ENCODE data around the gene ZNF670. TPM values are rescaled to one million over a fixed set of nuclear protein-coding genes. Genes with fewer than 3 reads are reported as not detected.
"Not testable (repeated sequence)": the region's sequence is repeated elsewhere in the genome, so short reads cannot be mapped to it uniquely, and the experiment has no call there.

ZNF670 gene
- 10 to 100 TPM in 4 of 8 experiments, 1 to 10 TPM in 4; 1.7 to 15.2 (median 8.6) TPM for total RNA-seq

DNA sequence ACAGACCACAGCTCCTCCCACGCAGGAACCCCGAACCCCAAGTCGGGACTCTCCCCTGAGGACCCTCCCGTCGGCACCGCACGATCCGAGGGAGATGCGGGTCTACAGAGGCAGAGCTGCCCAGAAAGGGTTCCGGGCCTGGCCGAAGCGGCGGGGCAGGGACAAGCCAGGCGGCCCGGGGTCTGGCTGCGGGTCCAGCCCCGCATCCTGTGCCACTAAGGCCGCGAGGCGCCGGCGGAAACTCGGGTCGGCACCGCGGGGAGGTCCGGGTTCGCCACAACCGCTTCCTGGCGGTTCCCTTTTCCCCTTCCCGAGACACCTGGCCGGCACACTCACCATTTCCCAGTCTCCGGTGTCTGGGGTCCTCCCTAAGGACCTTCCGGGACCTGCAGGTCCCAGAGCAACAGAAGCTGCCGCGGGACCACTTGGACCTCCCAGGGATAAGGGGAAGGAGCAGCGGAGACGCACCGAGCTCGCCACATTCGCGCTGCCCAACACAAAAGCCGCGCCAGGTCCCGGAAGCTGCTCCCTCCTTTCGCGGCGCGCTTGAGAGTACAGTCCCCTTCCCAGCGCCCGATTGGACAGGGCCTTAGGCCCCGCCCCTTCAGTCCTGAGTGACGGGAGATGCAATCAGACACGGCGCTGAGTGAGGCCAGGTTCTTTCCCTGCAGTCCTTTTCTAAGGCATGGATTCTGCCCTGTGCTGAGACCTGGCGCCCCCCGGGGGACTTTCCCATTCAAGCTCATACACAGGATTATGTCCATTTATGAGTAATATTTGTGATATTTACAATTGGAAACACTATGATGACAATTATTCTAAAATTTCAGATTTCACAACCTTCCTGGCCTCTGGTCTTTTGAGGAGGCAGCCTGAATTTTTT is at the start of gene ZNF670:
ZNF670 (minus strand) TSS at position 554 of the 883 bp plus-strand sequence; CDS start at position 339, 215 bp downstream.
- Histone ChIP-seq H3K27ac (peak within 1 kb of the TSS; percentile 68 to 69), H3K4me1 (replicated peaks in 1 of 2) (peaks cover 0 to 5% of the 10 kb centered on the region in 2 donors), H3K4me3 (peak within 1 kb of the TSS; percentile 64 to 89 (median 72))
- in situ Hi-C loops (cut with MboI; ENCODE audit: low pct_unique_long_range_greater_than_20kb in 2 of 9, low sequenced_read_pairs in 9 of 9, unreplicated experiment in 9 of 9): no loop called here
- ATAC-seq (replicated peaks in 6 of 8): peak; percentile 97 to 100 (median 100)
- 0 to 5% (median 1%) methylated on average over 1 to 20 of the region's 57 CpGs; no CpG with 5 or more reads in 1 of the 10 experiments for WGBS, 10 experiments

DNA sequence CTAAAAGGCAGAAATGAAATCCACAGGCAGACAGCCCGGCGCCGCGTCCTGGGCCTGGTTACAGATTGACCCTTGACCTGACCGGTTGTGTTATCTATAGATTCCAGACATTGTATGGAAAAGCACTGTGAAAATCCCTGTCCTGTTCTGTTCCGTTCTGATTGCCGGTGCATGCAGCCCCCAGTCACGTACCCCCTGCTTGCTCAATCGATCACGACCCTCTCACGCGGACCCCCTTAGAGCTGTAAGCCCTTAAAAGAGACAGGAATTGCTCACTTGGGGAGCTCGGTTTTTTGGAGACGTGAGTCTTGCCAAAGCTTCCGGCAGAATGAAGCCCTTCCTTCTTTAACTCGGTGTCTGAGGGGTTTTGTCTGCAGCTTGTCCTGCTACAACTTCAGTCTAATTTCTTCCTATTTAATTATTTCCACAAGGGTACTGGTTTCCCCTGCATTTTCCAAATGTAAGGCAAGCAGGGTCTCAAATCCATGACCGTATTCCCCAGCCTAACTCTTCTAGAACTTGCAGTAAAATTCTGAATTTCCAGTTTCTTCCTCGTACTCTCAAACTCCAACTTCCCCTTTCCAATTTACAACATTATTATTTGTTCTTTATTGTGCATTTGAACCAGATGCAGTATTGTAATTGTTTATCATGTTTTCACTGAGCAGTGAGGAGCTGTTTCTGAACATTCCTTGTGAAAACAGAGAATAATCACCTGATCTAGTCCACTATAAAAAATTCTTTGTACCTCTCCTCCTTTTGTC is 49.1 kb upstream of the ZNF670 start:
- Histone ChIP-seq H3K27ac (peak overlapping the region in 1 of 2 donors; percentile 5), H3K4me3 (peak overlapping the region; percentile 36 to 45 (median 37))
- H3K4me1 ChIP-seq (replicated peaks in 1 of 2); ATAC-seq (replicated peaks in 6 of 8); in situ Hi-C loops (cut with MboI; ENCODE audit: low pct_unique_long_range_greater_than_20kb in 2 of 9, low sequenced_read_pairs in 9 of 9, unreplicated experiment in 9 of 9): not testable (repeated sequence)
- 0 to 53% (median 20%) methylated on average over 1 to 5 of the region's 18 CpGs; no CpG with 5 or more reads in 2 of the 10 experiments for WGBS, 10 experiments

DNA sequence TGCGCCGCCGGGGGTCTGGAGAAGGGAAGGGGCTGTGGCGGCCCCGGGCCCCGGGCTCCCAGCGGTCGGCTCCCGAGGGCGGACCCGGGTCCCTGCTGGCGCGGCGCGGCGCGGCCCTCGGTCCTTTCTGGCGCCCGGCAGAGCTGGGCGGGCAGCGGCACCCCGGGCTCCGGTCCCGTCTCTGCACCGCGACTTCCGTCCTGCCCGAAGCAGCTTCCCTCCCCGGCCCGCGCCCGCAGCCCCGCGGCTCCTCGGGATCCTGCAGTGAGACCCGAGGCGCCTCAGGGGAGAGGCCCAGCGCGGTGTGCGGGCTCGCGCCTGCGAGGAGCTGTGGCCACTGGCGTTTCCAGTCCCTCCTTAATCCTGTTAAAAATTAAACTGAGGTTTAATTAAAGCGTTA is 48.0 kb upstream of the ZNF670 start:
- no CpG with 5 or more reads among the region's 46 CpGs for WGBS, 10 experiments
- H3K27ac ChIP-seq; H3K4me1 ChIP-seq (replicated peaks in 1 of 2); H3K4me3 ChIP-seq; in situ Hi-C loops (cut with MboI; ENCODE audit: low pct_unique_long_range_greater_than_20kb in 2 of 9, low sequenced_read_pairs in 9 of 9, unreplicated experiment in 9 of 9): not testable (repeated sequence)
- ATAC-seq (replicated peaks in 6 of 8): peak; percentile 71 to 86 (median 78)

DNA sequence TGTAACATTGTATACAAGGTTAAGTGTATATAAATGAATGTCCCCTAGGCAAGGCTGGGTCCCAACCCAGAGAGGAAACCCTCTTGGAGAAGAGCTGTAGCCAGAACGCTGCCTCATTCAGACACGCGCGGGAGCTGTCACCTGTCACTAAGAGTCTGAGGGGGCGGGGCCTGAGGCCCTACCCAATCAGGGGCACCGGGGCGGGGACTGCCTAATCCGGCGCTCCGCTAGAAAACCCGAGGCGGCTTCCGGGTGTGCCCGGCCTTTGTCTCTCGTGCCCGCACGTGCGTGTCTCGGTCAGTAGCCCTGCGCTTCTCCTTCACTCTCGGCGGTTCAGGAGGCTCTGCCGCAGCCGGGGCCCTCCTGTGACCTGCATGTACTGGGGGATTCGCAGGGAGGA is 47.6 kb upstream of the ZNF670 start:
- in situ Hi-C loops (cut with MboI; ENCODE audit: low pct_unique_long_range_greater_than_20kb in 2 of 9, low sequenced_read_pairs in 9 of 9, unreplicated experiment in 9 of 9): not testable (repeated sequence)
- WGBS, 10 experiments: no CpG with 5 or more reads among the region's 25 CpGs
- peak overlapping the region in 1 of 5 donors; percentile 10 for H3K4me3 ChIP-seq

DNA sequence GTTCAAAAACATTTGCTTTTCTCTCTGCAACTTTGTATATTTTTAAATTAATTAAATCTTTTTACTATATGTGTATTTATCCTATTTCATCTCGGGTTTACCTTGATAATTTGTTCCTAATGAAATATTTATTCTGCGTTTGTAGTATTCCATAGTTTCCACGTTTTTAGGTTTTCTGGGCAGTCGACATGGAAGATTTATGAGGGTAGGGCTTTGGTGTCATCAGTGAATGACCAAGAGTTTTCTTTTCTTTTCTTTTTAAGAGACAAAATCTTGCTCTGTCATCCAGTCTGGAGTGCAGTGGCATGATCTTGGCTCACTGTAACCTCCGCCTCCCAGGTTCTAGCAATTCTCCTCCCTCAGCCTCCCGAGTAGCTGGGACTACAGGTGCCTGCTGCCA is 42.8 kb upstream of the ZNF670 start:
- no peak overlapping the region for H3K27ac ChIP-seq
- in situ Hi-C loops (cut with MboI; ENCODE audit: low pct_unique_long_range_greater_than_20kb in 2 of 9, low sequenced_read_pairs in 9 of 9, unreplicated experiment in 9 of 9): no loop called here
- 40 to 80% (median 72%) methylated on average over 1 to 6 of the region's 6 CpGs; no CpG with 5 or more reads in 1 of the 10 experiments for WGBS, 10 experiments
- H3K4me3 ChIP-seq: no peak overlapping the region
- H3K4me1 ChIP-seq (replicated peaks in 1 of 2): no peaks in the 10 kb centered on the region
- no peak for ATAC-seq (replicated peaks in 6 of 8)

More for the DNA sequence above, 47.6 kb upstream of the ZNF670 start:
- H3K27ac ChIP-seq; H3K4me1 ChIP-seq (replicated peaks in 1 of 2): not testable (repeated sequence)
- ATAC-seq (replicated peaks in 6 of 8): peak; percentile 96 to 99 (median 98)

DNA sequence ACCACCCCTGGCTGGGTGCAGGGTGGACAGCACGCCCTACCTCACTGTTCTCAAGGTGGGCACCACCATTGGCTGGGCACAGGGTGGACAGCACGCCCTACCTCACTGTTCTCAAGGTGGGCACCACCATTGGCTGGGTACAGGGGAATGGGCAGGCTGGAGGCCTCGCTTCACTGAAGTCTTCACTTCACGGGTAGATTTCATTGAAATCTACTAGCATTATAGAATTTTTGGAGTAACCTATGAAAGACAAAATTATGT is 41.7 kb upstream of the ZNF670 start:
- H3K4me3 ChIP-seq; H3K4me1 ChIP-seq (replicated peaks in 1 of 2); ATAC-seq (replicated peaks in 6 of 8); H3K27ac ChIP-seq; in situ Hi-C loops (cut with MboI; ENCODE audit: low pct_unique_long_range_greater_than_20kb in 2 of 9, low sequenced_read_pairs in 9 of 9, unreplicated experiment in 9 of 9): not testable (repeated sequence)
- 20 to 100% (median 81%) methylated on average over 1 to 4 of the region's 4 CpGs; no CpG with 5 or more reads in 2 of the 10 experiments for WGBS, 10 experiments

DNA sequence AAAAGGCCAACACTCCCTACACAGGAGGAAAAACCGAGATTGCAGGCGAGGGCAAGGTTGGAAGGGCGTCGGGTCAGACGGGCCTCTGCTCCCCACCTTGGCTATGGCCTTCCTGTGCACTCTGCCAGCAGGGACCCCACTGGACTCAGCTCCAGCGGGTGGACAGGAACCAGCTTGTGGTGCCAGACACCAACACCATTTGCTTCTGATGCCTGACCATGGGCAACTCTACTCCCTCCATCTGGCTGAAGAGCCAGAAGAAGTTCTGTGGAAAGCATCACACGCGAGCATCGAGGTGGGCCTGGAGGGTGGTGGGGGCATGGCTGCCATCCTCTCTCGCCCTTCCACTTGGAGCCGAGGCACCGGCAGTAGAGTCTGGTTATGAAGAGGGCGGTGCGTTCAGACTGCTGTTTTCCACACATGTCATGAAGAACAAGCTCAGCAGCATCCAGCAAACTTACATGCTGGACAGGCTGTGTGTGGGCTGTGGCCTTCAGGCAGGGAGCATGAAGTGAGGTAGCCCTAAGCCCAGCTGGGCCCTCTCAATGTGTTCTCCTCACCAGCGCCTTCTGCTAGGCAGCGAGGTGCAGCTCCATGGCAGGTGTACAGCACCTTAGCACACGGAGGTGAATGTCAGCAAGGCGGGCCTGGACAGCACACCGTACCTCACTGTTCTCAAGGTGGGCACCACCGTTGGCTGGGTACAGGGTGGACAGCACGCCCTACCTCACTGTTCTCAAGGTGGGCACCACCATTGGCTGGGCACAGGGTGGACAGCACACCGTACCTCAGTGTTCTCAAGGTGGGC is 41.2 kb upstream of the ZNF670 start:
- Histone ChIP-seq H3K4me3 (no peak overlapping the region), H3K4me1 (replicated peaks in 1 of 2) (no peaks in the 10 kb centered on the region), H3K27ac (no peak overlapping the region)
- WGBS, 10 experiments: 80 to 100% (median 91%) methylated on average over 1 to 12 of the region's 22 CpGs; no CpG with 5 or more reads in 1 of the 10 experiments
- in situ Hi-C loops (cut with MboI; ENCODE audit: low pct_unique_long_range_greater_than_20kb in 2 of 9, low sequenced_read_pairs in 9 of 9, unreplicated experiment in 9 of 9): no loop called here
- ATAC-seq (replicated peaks in 6 of 8): peak in 1 of 8 experiments; percentile 27

DNA sequence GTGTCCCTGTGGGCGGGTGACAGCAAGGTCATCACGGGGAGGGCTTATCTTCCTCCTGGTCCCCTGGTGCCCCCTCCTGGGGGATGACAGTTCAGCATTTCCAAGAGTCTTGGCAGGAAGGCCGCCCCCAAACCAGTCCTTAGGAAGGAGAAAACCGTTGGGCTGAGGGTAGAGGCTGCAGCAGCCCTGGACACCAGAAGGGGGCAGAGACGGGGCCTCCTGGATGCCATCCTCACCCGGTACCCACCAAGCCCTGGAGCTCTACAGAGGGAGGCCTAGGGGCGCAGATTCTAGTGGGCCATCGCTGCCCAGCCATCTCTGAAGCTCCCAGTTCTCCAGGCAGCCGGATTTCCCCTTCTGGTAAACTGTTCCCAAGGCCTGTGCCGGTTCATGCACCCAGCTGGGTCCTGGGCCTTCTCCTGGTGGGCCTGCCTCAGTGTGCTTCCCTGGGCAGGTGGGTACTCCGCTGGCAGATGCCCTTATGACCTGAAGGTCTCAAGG is 40.4 kb upstream of the ZNF670 start:
- in situ Hi-C loops (cut with MboI; ENCODE audit: low pct_unique_long_range_greater_than_20kb in 2 of 9, low sequenced_read_pairs in 9 of 9, unreplicated experiment in 9 of 9): no loop called here
- ATAC-seq (replicated peaks in 6 of 8): peak in 4 of 8 experiments; percentile 34 to 59 (median 42)
- no peaks in the 10 kb centered on the region for H3K4me1 ChIP-seq (replicated peaks in 1 of 2)
- no peak overlapping the region for H3K4me3 ChIP-seq
- 60 to 100% (median 84%) methylated on average over 1 to 7 of the region's 11 CpGs; no CpG with 5 or more reads in 4 of the 10 experiments for whole genome bisulfite sequencing, 10 experiments
- no peak overlapping the region for H3K27ac ChIP-seq

DNA sequence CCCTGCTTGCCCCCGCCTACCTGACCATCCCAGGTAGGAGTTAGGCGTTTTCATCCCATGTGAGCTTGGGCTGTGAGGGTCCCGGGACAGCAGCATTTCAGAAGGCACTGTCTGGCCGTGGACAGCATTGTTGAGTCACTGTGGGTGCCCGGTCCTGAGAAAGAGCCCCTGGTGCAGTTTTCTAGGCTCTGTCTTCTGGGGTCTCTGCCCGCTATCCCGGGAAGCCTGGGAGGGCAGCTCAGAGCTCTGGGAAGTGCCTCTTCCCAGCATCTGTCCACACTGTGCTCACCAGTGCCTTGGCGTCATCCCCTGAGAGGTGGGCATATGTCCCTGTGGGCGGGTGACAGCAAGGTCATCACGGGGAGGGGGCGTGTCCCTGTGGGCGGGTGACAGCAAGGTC is 36.9 kb upstream of the ZNF670 start:
- Histone ChIP-seq H3K4me1 (replicated peaks in 1 of 2) (peaks cover 4 to 6% of the 10 kb centered on the region in 2 donors), H3K4me3 (no peak overlapping the region), H3K27ac (no peak overlapping the region)
- in situ Hi-C loops (cut with MboI; ENCODE audit: low pct_unique_long_range_greater_than_20kb in 2 of 9, low sequenced_read_pairs in 9 of 9, unreplicated experiment in 9 of 9): no loop called here
- 73 to 83% (median 75%) methylated on average over 3 to 4 of the region's 12 CpGs; no CpG with 5 or more reads in 7 of the 10 experiments for WGBS, 10 experiments
- no peak for ATAC-seq (replicated peaks in 6 of 8)

DNA sequence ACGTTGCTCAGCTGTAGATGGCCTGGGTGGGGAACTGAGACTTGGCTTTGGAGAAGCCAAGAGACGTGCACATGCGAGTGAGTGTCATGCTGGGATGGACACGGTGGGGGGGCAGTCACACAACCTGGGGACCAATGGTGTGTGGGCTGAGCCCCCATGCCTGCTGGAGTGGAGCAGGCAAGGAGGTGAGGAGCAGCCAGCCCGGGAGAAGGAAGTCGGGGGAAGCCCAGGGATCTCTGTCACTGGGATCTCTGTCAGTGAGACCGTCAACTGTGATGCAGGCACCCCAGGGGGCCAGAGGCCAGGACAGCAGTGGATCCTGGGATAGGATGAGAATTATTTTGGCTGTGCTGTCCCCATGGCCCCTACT is 36.5 kb upstream of the ZNF670 start:
- peaks cover 5 to 7% of the 10 kb centered on the region in 2 donors for H3K4me1 ChIP-seq (replicated peaks in 1 of 2)
- H3K27ac ChIP-seq: no peak overlapping the region
- no peak for ATAC-seq (replicated peaks in 6 of 8)
- in situ Hi-C loops (cut with MboI; ENCODE audit: low pct_unique_long_range_greater_than_20kb in 2 of 9, low sequenced_read_pairs in 9 of 9, unreplicated experiment in 9 of 9): no loop called here
- 0 to 70% (median 20%) methylated on average over 1 to 2 of the region's 7 CpGs; no CpG with 5 or more reads in 5 of the 10 experiments for WGBS, 10 experiments
- no peak overlapping the region for H3K4me3 ChIP-seq

DNA sequence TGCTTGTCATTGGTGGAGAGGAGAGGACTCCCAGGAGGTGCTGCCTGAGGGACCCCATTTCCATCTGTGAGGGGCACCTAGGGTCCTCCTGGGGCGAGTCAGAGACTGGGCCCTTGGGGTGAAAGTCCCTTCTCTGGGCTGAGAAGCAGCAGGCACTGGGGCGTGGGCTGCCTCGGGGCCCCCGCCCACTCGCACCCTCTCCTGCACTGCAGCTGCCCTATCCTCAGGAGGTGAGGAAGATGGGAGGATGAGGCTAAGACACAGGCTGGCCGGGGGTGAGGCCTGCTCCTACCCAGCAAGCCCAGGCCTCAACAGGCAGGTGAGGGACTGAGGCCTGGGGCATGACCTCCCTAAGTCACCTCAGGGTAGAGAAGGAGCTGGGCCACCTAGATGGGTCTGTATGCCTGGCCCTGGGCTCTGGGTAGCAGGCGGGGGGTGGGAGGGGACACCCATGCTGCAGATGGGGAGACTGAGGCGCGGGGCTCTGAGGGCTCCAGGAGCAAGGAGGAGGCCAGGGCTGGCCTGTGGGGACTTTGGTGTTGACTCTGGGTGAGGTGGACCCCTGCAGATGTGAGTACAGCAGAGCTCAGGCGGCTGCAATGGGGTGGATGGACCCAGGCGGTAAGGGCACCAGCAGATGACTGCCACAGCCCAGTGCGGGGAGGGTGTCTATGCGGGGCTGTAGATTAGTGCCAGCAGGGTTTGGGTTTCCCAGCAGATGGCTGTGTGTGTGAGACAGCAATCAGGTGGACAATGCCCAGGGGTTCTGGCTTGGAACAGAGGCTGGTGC is 35.9 kb upstream of the ZNF670 start:
- H3K4me3 ChIP-seq: no peak overlapping the region
- 89 to 96% (median 90%) methylated on average over 2 to 7 of the region's 13 CpGs; no CpG with 5 or more reads in 7 of the 10 experiments for WGBS, 10 experiments
- no peak overlapping the region for H3K27ac ChIP-seq
- in situ Hi-C loops (cut with MboI; ENCODE audit: low pct_unique_long_range_greater_than_20kb in 2 of 9, low sequenced_read_pairs in 9 of 9, unreplicated experiment in 9 of 9): no loop called here
- H3K4me1 ChIP-seq (replicated peaks in 1 of 2): peaks cover 5 to 7% of the 10 kb centered on the region in 2 donors
- no peak for ATAC-seq (replicated peaks in 6 of 8)

DNA sequence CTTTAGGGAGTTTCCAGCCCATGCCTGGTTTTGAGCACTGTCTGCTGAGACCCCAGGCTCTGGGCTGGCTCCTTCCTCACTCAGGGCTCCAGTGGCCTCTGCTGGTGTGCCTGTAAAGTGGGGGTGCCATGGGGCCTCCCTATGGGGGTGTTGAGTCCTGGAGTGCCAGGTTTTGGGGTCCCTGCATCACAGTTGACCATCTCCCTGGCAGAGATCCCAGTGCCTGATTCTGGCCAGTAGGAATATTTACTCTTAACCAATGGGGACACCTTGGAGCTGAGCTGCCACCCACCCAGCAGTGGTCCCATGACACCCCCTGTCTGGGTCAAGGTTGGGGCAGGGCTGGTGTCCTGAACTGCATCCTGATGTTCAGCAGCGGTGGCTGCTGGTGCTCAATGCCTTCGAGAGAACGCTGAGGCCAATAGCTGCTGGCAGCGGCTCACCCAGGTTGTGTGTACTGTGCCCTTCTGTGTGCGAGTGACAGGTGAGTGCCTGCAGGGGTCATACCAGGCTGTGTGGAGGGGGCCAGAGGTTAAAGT is 35.2 kb upstream of the ZNF670 start:
- no peak for ATAC-seq (replicated peaks in 6 of 8)
- in situ Hi-C loops (cut with MboI; ENCODE audit: low pct_unique_long_range_greater_than_20kb in 2 of 9, low sequenced_read_pairs in 9 of 9, unreplicated experiment in 9 of 9): no loop called here
- WGBS, 10 experiments: 60 to 90% (median 67%) methylated on average over 1 to 2 of the region's 5 CpGs; no CpG with 5 or more reads in 7 of the 10 experiments
- H3K4me1 ChIP-seq (replicated peaks in 1 of 2): peaks cover 5 to 7% of the 10 kb centered on the region in 2 donors
- no peak overlapping the region for H3K27ac ChIP-seq
- H3K4me3 ChIP-seq: no peak overlapping the region

Data from motor neuron (in vitro differentiated cells).